Breast epithelium (tissue), 4 donors: Measurements from ENCODE around the gene TENM4. TPM values are rescaled to one million over a fixed set of nuclear protein-coding genes. Genes with fewer than 3 reads are reported as not detected.

Experiments
- DNase-seq, 2 donors: peaks; one replicate each; pipeline ENCODE4 v3.0.0-alpha.2; 2019; ENCODE audit warnings: low spot score in 2 of 2
- H3K27ac ChIP-seq, 2 donors: fragments of 200-600 bp; sonication (generic) in 1 of 2; one replicate each; pipeline ENCODE4 v1.5.1; 2016 to 2019; ENCODE audit warnings: mild to moderate bottlenecking in 1 of 2
- H3K27me3 ChIP-seq, 2 donors: fragments of 200-600 bp; sonication (generic) in 1 of 2; one replicate each; pipeline versions ENCODE4 v1.5.1 to v1.6.0; 2017 to 2019; ENCODE audit warnings: control low read depth in 1 of 2, mild to moderate bottlenecking in 1 of 2
- H3K36me3 ChIP-seq: fragments of 200-600 bp; one replicate; pipeline ENCODE4 v1.5.1; 2019
- H3K4me1 ChIP-seq, 2 donors: fragments of 200-600 bp; sonication (generic); one replicate each; pipeline ENCODE4 v1.5.1; 2016 to 2019; ENCODE audit warnings: control low read depth in 1 of 2
- H3K4me3 ChIP-seq, 3 donors: fragments of 200-600 bp; sonication (generic); 1 replicate in 2 of 3; 2 replicates in 1 of 3; pipeline ENCODE4 v1.5.1; 2016 to 2019; ENCODE audit warnings: mild to moderate bottlenecking in 3 of 3, moderate library complexity in 2 of 3
- H3K9me3 ChIP-seq, 2 donors: fragments of 200-600 bp; sonication (generic) in 1 of 2; one replicate each; pipeline ENCODE4 v1.5.1; 2016 to 2019; ENCODE audit warnings: control low read depth in 1 of 2
- CTCF ChIP-seq, 3 donors: fragments of 450-650 bp; IDR thresholded peaks; one replicate each; pipeline ENCODE4 v1.5.1; 2016 to 2017; ENCODE audit warnings: antibody characterized with exemption in 3 of 3, mild to moderate bottlenecking in 3 of 3, moderate library complexity in 3 of 3
- POLR2A ChIP-seq: fragments of 450-650 bp; IDR thresholded peaks from one replicate; pipeline ENCODE4 v1.6.1; 2016; ENCODE audit warnings: antibody characterized with exemption, mild to moderate bottlenecking, moderate library complexity
- POLR2AphosphoS5 ChIP-seq, 3 donors: sonication (generic); formaldehyde crosslinking; IDR thresholded peaks; one replicate each; pipeline ENCODE4 v1.6.1; 2017; ENCODE audit warnings: antibody characterized with exemption in 3 of 3
- intact Hi-C: fragments of 100-400 bp; cut with DNase I; formaldehyde crosslinking; loops from one replicate; pipeline ENCODE4 v1.15.1; 2023; ENCODE audit warnings: low total_unique reads
- total RNA-seq, 3 donors: library from RNA; depleted of rRNA; stranded (reverse); fragments of >200 nt; gene quantifications; one replicate each; pipeline ENCODE4 v1.1.0, GENCODE V29; 2016

TENM4 gene
- total RNA-seq, 3 donors from 2014 or later, result 0.29 to 7.9 (median 4.8) TPM

GRCh38 chr11:78933350-78933749, 507.5 kb downstream of the TENM4 start:
- Histone ChIP-seq H3K4me3 (no peak overlapping the region), H3K9me3 (no peaks in the 10 kb centered on the region), H3K4me1 (no peaks in the 10 kb centered on the region), H3K27ac (no peak overlapping the region), H3K27me3 (no peaks in the 10 kb centered on the region), H3K36me3 (no peaks in the 10 kb centered on the region)
- intact Hi-C loops, result no loop called here
- no peak for DNase-seq
- TF ChIP-seq POLR2A (no peak), CTCF (IDR thresholded peaks at IDR 0.05) (no peak), POLR2AphosphoS5 (IDR thresholded peaks at IDR 0.05) (no peak)

GRCh38 chr11:78932757-78933156, 508.1 kb downstream of the TENM4 start:
- no peak for TF ChIP-seq POLR2A
- TF ChIP-seq CTCF (IDR thresholded peaks at IDR 0.05), result no peak
- TF ChIP-seq POLR2AphosphoS5 (IDR thresholded peaks at IDR 0.05), result no peak
- Histone ChIP-seq H3K27ac (no peak overlapping the region), H3K4me1 (no peaks in the 10 kb centered on the region), H3K4me3 (no peak overlapping the region), H3K27me3 (no peaks in the 10 kb centered on the region), H3K9me3 (no peaks in the 10 kb centered on the region), H3K36me3 (no peaks in the 10 kb centered on the region)
- intact Hi-C loops, result no loop called here
- DNase-seq, result no peak

- Histone ChIP-seq H3K27ac (no peak overlapping the region), H3K9me3 (no peaks in the 10 kb centered on the region), H3K27me3 (no peaks in the 10 kb centered on the region), H3K36me3 (no peaks in the 10 kb centered on the region), H3K4me1 (no peaks in the 10 kb centered on the region), H3K4me3 (no peak overlapping the region)
- intact Hi-C loops, result no loop called here
- DNase-seq, result no peak
- TF ChIP-seq CTCF (IDR thresholded peaks at IDR 0.05), result no peak
- TF ChIP-seq POLR2A, result no peak
- TF ChIP-seq POLR2AphosphoS5 (IDR thresholded peaks at IDR 0.05), result no peak
Observed at GRCh38 chr11:78931891-78932290, 508.9 kb downstream of the TENM4 start.

- H3K27me3 ChIP-seq, result no peaks in the 10 kb centered on the region
- H3K36me3 ChIP-seq, result no peaks in the 10 kb centered on the region
- H3K4me1 ChIP-seq, result no peaks in the 10 kb centered on the region
- H3K27ac ChIP-seq, result peak overlapping the region in 1 of 2 donors; percentile 5
- no peaks in the 10 kb centered on the region for H3K9me3 ChIP-seq
- TF ChIP-seq CTCF (IDR thresholded peaks at IDR 0.05), result no peak
- no peak for TF ChIP-seq POLR2AphosphoS5 (IDR thresholded peaks at IDR 0.05)
- TF ChIP-seq POLR2A, result no peak
- H3K4me3 ChIP-seq, result no peak overlapping the region
- DNase-seq, result no peak
- intact Hi-C loops, result no loop called here
Observed at GRCh38 chr11:78930810-78931523, 509.9 kb downstream of the TENM4 start.

- intact Hi-C loops, result no loop called here
- Histone ChIP-seq H3K27ac (no peak overlapping the region), H3K4me1 (no peaks in the 10 kb centered on the region), H3K9me3 (no peaks in the 10 kb centered on the region), H3K4me3 (no peak overlapping the region), H3K27me3 (no peaks in the 10 kb centered on the region), H3K36me3 (no peaks in the 10 kb centered on the region)
- no peak for DNase-seq
- TF ChIP-seq POLR2A (no peak), CTCF (IDR thresholded peaks at IDR 0.05) (no peak), POLR2AphosphoS5 (IDR thresholded peaks at IDR 0.05) (no peak)
Observed at GRCh38 chr11:78929906-78930220, 511.0 kb downstream of the TENM4 start.
